Measurements from ENCODE around the gene TBKBP1. TPM values are rescaled to one million over a fixed set of nuclear protein-coding genes. Genes with fewer than 3 reads are reported as not detected.

The TBKBP1 gene
- total and polyA plus RNA-seq, 9 donors: 14.4 to 37.8 (median 30.0) TPM

GRCh38 chr17:47713980-47714700 is 20.2 kb downstream of the TBKBP1 start:
- WGBS (ENCODE audit: insufficient coverage): 22% methylated on average over 12 of the region's 15 CpGs
- peaks cover 34% of the 10 kb centered on the region for H3K27me3 ChIP-seq (ENCODE audit: control insufficient read depth, insufficient read depth, low read length)
- no peak for DNase-seq
- no peak overlapping the region for H3K27ac ChIP-seq (ENCODE audit: low read length)
- H3K9me3 ChIP-seq (replicated peaks; ENCODE audit: control insufficient read depth, low read depth, low read length): no peaks in the 10 kb centered on the region
- peaks cover 20% of the 10 kb centered on the region for H3K36me3 ChIP-seq (ENCODE audit: control insufficient read depth, insufficient read depth, low read length)
- H3K4me3 ChIP-seq (ENCODE audit: low read length): no peak overlapping the region
- peaks cover 3% of the 10 kb centered on the region for H3K4me1 ChIP-seq (ENCODE audit: control insufficient read depth, insufficient read depth, low read length)

- H3K27me3 ChIP-seq (ENCODE audit: control insufficient read depth, insufficient read depth, low read length): peaks cover 42% of the 10 kb centered on the region
- H3K9me3 ChIP-seq (replicated peaks; ENCODE audit: control insufficient read depth, low read depth, low read length): no peaks in the 10 kb centered on the region
- no peak overlapping the region for H3K4me3 ChIP-seq (ENCODE audit: low read length)
- H3K36me3 ChIP-seq (ENCODE audit: control insufficient read depth, insufficient read depth, low read length): peaks cover 17% of the 10 kb centered on the region
- no peak overlapping the region for H3K27ac ChIP-seq (ENCODE audit: low read length)
- 61% methylated on average over 3 of the region's 6 CpGs for WGBS (ENCODE audit: insufficient coverage)
- DNase-seq: no peak
- peaks cover 3% of the 10 kb centered on the region for H3K4me1 ChIP-seq (ENCODE audit: control insufficient read depth, insufficient read depth, low read length)
These were observed 20.9 kb downstream of the TBKBP1 start for GRCh38 chr17:47714773-47715396.

- peaks cover 51% of the 10 kb centered on the region for H3K27me3 ChIP-seq (ENCODE audit: control insufficient read depth, insufficient read depth, low read length)
- WGBS (ENCODE audit: insufficient coverage): 67% methylated on average over 1 of the region's 10 CpGs
These were observed 21.8 kb downstream of the TBKBP1 start for GRCh38 chr17:47715669-47716325.

GRCh38 chr17:47716375-47716774 is 22.4 kb downstream of the TBKBP1 start:
- Histone ChIP-seq H3K4me3 (ENCODE audit: low read length) (no peak overlapping the region), H3K27me3 (ENCODE audit: control insufficient read depth, insufficient read depth, low read length) (peaks cover 57% of the 10 kb centered on the region), H3K9me3 (replicated peaks; ENCODE audit: control insufficient read depth, low read depth, low read length) (no peaks in the 10 kb centered on the region), H3K4me1 (ENCODE audit: control insufficient read depth, insufficient read depth, low read length) (peaks cover 12% of the 10 kb centered on the region), H3K36me3 (ENCODE audit: control insufficient read depth, insufficient read depth, low read length) (peaks cover 3% of the 10 kb centered on the region), H3K27ac (ENCODE audit: low read length) (no peak overlapping the region)
- WGBS (ENCODE audit: insufficient coverage): 28% methylated on average over 2 of the region's 3 CpGs
- DNase-seq: no peak

More at GRCh38 chr17:47715669-47716325, 21.8 kb downstream of the TBKBP1 start:
- H3K9me3 ChIP-seq (replicated peaks; ENCODE audit: control insufficient read depth, low read depth, low read length): no peaks in the 10 kb centered on the region
- H3K4me1 ChIP-seq (ENCODE audit: control insufficient read depth, insufficient read depth, low read length): peaks cover 6% of the 10 kb centered on the region
- DNase-seq: no peak
- no peak overlapping the region for H3K4me3 ChIP-seq (ENCODE audit: low read length)
- H3K27ac ChIP-seq (ENCODE audit: low read length): no peak overlapping the region
- peaks cover 9% of the 10 kb centered on the region for H3K36me3 ChIP-seq (ENCODE audit: control insufficient read depth, insufficient read depth, low read length)

DNA sequence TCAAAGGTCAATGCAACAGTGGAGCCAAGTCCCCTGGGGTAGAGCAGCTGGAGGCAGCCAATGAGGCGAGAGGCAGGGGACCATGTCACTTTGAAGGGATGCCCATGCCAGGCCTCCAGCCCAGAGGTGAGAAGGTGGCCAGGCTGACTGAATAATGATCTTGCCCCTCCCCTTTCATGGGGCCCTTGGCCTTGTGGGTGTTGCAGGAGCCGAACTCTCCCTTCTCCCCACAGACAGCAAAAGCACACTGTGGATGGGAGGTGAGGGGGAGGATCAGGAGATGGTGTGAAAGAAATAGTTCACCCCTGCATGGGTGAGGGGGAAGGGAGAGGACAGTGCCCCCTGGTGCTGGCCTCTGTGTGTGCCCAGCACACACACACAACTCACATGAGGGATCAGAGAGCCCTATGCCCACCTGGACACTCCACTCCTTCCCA is 23.3 kb downstream of the TBKBP1 start:
- peaks cover 66% of the 10 kb centered on the region for H3K27me3 ChIP-seq (ENCODE audit: control insufficient read depth, insufficient read depth, low read length)
- WGBS (ENCODE audit: insufficient coverage): 64% methylated on average over 1 of the region's 2 CpGs

DNA sequence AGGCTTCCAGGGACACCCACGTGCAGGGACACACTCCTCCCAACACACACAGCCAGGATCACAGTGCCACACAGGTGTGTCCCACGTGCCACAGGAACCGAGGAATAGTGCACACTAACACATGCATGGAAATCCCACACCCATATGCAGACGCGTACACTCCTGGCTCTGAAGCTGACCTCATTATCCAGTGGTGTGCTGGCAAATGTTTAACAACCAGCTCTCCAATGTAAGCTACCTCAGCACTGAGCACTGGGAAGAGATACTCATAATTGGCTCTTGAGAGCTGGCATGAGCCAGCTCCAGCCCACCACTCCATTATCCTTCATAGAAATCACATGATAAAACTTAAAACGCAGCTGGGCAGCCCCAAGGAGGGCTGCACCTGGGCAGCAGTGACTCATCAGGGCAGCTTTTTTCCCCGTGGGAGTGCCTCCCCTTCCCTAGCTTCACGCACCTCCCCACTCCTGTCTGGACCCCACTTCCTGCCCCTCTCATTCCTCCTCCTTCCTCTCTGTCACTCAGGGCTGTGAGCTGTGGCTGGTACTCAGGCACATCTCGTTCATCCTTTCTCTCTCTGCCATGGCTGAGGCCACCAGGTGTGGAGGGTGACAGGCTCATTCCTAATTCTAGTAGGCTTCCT is 24.1 kb downstream of the TBKBP1 start:
- H3K27ac ChIP-seq (ENCODE audit: low read length): no peak overlapping the region

More for the DNA sequence above, 23.3 kb downstream of the TBKBP1 start:
- H3K36me3 ChIP-seq (ENCODE audit: control insufficient read depth, insufficient read depth, low read length): no peaks in the 10 kb centered on the region
- no peak overlapping the region for H3K27ac ChIP-seq (ENCODE audit: low read length)
- no peak overlapping the region for H3K4me3 ChIP-seq (ENCODE audit: low read length)
- DNase-seq: no peak
- H3K9me3 ChIP-seq (replicated peaks; ENCODE audit: control insufficient read depth, low read depth, low read length): no peaks in the 10 kb centered on the region
- H3K4me1 ChIP-seq (ENCODE audit: control insufficient read depth, insufficient read depth, low read length): peaks cover 12% of the 10 kb centered on the region

DNA sequence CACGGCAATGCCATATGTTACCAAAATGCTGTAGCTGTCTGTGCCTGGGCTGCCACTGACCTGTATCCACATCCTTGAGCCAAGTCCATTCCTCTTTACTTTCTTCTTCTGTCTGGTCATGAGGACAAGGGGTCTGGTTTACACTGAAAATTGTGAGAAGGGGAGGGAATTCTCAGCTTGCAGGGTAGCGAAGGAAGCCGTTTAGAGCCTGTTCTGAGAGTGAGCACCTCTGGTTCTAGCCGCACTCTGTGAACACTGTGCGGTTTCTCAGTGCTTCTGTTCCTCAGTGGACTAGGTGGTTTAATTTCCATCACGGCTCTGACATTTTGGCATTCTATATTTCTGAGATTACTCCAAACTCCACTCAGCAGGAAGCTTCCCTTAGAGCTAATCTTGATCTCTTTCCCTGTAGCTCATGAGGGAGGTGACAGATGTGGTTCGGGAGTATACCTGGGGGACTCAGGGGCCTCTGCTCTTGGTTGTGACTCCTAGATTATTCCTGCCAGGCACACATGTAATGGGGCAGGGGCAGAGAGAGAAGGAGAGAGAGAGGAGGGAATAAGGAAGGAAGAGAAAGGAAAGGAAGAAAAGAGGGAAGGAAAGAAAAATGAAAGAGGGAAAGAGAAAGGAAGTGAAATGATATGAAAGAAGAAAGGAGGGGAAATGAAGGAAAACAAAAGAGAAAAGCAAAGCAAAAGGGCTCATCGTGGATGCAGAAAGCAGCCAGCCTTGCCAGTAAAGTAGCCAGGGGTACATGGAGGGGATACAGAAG is 24.9 kb downstream of the TBKBP1 start:
- 29% methylated on average over 4 of the region's 8 CpGs for WGBS (ENCODE audit: insufficient coverage)
- DNase-seq: no peak
- Histone ChIP-seq H3K4me1 (ENCODE audit: control insufficient read depth, insufficient read depth, low read length) (peaks cover 9% of the 10 kb centered on the region), H3K27me3 (ENCODE audit: control insufficient read depth, insufficient read depth, low read length) (peaks cover 64% of the 10 kb centered on the region), H3K36me3 (ENCODE audit: control insufficient read depth, insufficient read depth, low read length) (no peaks in the 10 kb centered on the region), H3K27ac (ENCODE audit: low read length) (no peak overlapping the region), H3K9me3 (replicated peaks; ENCODE audit: control insufficient read depth, low read depth, low read length) (no peaks in the 10 kb centered on the region), H3K4me3 (ENCODE audit: low read length) (no peak overlapping the region)

More for the DNA sequence above, 24.1 kb downstream of the TBKBP1 start:
- H3K36me3 ChIP-seq (ENCODE audit: control insufficient read depth, insufficient read depth, low read length): no peaks in the 10 kb centered on the region
- 17% methylated on average over 8 of the region's 9 CpGs for WGBS (ENCODE audit: insufficient coverage)
- no peak overlapping the region for H3K4me3 ChIP-seq (ENCODE audit: low read length)
- DNase-seq: no peak
- H3K4me1 ChIP-seq (ENCODE audit: control insufficient read depth, insufficient read depth, low read length): peaks cover 12% of the 10 kb centered on the region
- no peaks in the 10 kb centered on the region for H3K9me3 ChIP-seq (replicated peaks; ENCODE audit: control insufficient read depth, low read depth, low read length)
- peaks cover 67% of the 10 kb centered on the region for H3K27me3 ChIP-seq (ENCODE audit: control insufficient read depth, insufficient read depth, low read length)

DNA sequence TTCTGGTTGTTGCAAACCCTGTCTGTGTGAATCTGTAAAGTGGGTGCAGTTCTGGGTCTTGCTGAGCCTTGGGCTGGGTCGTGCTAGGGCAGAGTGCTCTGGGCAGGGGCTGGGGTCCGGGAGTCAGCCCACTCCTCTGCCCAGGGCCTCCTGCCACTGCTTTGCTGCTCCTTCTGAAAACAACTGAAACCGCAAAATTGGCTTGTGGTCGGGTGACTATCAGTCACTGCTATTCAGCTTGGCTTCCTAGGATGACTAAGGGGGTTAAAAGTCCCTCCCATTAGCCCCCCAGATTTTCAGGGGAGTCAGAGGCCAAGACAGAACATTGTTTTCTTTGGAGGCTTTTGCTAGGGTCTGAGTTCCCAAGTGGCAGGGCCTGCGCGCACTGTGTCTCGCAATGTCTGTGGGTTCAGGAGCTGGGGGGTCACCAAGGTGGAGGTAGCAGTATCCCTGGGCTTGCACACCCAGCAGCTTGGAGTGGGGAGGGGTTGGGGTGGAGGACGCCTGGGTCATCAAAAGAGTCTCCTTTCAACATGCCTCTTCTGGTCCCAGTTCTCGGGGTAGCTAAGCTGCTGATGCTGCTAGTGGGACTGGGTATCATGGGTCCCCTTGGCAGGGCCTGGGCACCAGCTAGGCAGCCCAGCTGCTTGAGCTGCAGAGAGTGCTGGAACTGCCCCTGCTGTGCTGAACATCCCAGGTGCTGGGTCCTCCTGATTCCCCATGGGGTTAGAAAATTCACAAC is 25.6 kb downstream of the TBKBP1 start:
- no peaks in the 10 kb centered on the region for H3K9me3 ChIP-seq (replicated peaks; ENCODE audit: control insufficient read depth, low read depth, low read length)
- WGBS (ENCODE audit: insufficient coverage): 81% methylated on average over 6 of the region's 9 CpGs

GRCh38 chr17:47720196-47720595 is 26.2 kb downstream of the TBKBP1 start:
- H3K27ac ChIP-seq (ENCODE audit: low read length): no peak overlapping the region
- H3K27me3 ChIP-seq (ENCODE audit: control insufficient read depth, insufficient read depth, low read length): peaks cover 64% of the 10 kb centered on the region
- H3K9me3 ChIP-seq (replicated peaks; ENCODE audit: control insufficient read depth, low read depth, low read length): no peaks in the 10 kb centered on the region
- H3K4me3 ChIP-seq (ENCODE audit: low read length): no peak overlapping the region
- no peak for DNase-seq
- no peaks in the 10 kb centered on the region for H3K36me3 ChIP-seq (ENCODE audit: control insufficient read depth, insufficient read depth, low read length)
- 71% methylated on average over 3 of the region's 11 CpGs for WGBS (ENCODE audit: insufficient coverage)
- H3K4me1 ChIP-seq (ENCODE audit: control insufficient read depth, insufficient read depth, low read length): peaks cover 9% of the 10 kb centered on the region

More for the DNA sequence above, 25.6 kb downstream of the TBKBP1 start:
- H3K4me1 ChIP-seq (ENCODE audit: control insufficient read depth, insufficient read depth, low read length): peaks cover 9% of the 10 kb centered on the region
- no peaks in the 10 kb centered on the region for H3K36me3 ChIP-seq (ENCODE audit: control insufficient read depth, insufficient read depth, low read length)
- DNase-seq: no peak
- no peak overlapping the region for H3K27ac ChIP-seq (ENCODE audit: low read length)
- peaks cover 64% of the 10 kb centered on the region for H3K27me3 ChIP-seq (ENCODE audit: control insufficient read depth, insufficient read depth, low read length)
- H3K4me3 ChIP-seq (ENCODE audit: low read length): no peak overlapping the region

Measured in muscle of leg (tissue), 11 donors.